Inferior parietal cortex (tissue), 1 donor: ENCODE data around the gene NBL1.

Experiments
- DNase-seq: peaks from one replicate; pipeline ENCODE4 v3.0.0-alpha.2; 2016; ENCODE audit errors: extremely low spot score

NBL1 gene

GRCh38 chr1:19670787-19671186 lies 26.7 kb downstream of the NBL1 start:
- DNase-seq, result no peak

DNA sequence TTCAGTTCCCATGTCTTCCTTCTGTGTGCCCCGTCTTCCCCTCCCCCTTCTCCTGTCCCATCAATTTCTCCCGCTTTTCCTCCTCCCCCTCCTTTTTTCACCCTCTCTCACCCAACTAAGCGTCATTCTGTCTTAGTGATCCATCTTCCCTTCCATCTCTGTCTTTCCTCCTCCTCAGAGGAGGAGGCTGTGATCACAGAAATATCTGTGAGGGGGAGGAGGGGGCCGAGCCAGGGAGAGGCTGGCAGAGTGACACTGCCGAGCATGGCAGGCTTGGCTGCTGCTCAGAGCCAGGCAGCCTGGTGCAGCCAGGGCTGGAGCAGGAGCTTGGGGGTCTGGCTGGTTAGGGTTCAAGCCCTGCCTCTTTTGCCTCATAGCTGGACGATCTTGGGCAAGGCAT lies 28.1 kb downstream of the NBL1 start:
- DNase-seq, result no peak

GRCh38 chr1:19675797-19676196 lies 31.7 kb downstream of the NBL1 start:
- no peak for DNase-seq

- no peak for DNase-seq
These were observed 32.4 kb downstream of the NBL1 start for GRCh38 chr1:19676438-19676922.

DNA sequence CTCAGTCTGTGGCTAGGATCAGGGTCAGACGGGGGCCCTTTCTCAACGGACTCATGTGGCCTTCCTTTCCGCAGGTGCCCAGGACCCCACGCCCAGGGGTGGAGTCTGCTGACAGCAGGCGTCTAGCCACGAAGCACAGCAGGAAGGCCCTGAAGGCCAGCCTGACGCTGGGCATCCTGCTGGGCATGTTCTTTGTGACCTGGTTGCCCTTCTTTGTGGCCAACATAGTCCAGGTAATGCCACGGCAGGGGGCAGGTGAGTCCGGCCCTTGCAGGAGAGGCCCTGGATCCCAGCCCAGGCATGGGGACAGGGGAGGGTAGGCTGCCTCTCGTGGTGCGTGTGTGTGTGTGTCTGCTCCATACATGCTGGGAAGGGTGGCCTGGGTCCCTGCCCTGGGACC lies 34.4 kb downstream of the NBL1 start:
- DNase-seq, result no peak

DNA sequence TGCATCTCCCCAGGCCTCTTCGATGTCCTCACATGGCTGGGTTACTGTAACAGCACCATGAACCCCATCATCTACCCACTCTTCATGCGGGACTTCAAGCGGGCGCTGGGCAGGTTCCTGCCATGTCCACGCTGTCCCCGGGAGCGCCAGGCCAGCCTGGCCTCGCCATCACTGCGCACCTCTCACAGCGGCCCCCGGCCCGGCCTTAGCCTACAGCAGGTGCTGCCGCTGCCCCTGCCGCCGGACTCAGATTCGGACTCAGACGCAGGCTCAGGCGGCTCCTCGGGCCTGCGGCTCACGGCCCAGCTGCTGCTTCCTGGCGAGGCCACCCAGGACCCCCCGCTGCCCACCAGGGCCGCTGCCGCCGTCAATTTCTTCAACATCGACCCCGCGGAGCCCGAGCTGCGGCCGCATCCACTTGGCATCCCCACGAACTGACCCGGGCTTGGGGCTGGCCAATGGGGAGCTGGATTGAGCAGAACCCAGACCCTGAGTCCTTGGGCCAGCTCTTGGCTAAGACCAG lies 34.9 kb downstream of the NBL1 start:
- DNase-seq, result no peak

DNA sequence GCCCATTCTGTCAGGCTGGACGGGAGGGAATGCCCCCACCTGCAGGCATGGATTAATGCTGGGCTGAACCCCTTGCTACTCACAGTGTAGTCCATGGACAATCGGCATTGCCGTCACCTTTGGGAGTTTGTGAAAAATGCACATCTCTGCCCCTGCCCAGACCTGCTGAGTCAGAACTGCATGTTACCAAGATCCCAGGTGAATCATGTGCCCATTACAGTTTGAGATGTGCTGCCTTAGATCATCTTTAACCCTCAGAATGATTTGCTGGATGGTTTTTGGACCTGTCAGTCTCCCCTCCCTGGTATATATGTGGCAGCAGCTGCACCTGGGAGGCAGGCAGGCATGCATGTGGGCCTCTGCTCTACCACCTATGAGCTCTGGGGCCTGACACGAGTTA lies 35.6 kb downstream of the NBL1 start:
- DNase-seq, result no peak

GRCh38 chr1:19680644-19681043 lies 36.5 kb downstream of the NBL1 start:
- DNase-seq, result no peak

DNA sequence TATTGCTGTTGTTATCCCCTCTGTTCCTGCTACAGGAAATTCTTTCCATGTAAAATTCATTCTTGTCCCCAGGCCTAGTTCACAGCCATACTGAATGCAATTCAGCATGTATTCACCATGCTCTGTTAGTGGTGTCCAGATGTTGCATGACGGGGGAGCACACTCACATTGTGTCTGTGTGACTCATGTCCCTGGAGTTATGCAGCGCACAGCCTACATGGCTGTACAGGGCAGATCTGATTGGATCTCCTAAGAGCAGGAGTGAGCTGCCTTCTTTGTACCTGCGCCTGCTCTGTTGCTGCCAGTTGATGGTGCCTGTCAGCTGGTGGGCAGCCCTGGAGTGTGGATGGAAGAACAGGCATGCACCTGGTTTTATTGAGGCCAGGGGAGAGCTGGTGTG lies 38.1 kb downstream of the NBL1 start:
- DNase-seq, result no peak

DNA sequence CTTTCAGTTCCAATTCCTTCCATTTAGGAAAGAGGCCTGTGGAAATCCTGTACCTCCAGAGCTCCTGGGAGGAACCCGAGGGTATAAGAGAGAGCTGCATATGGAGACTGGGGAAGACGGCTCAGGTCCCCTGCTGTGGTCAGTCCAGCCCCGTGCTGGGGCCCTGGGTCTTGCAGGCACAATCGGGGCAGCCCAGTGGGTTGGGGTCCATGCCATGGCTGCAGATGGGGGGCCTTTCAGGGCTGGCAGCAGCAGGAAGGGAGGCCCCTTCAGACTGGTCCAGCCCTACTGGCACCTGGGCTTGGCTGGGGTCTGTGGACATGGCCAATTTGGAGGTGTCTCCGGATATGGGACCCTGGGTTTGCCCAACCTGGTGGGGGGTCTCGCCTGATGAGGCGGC lies 38.8 kb downstream of the NBL1 start:
- no peak for DNase-seq

- no peak for DNase-seq
These were observed 39.2 kb downstream of the NBL1 start for GRCh38 chr1:19683351-19683750.

GRCh38 chr1:19684677-19685076 lies 40.6 kb downstream of the NBL1 start:
- no peak for DNase-seq

GRCh38 chr1:19685994-19686393 lies 41.9 kb downstream of the NBL1 start:
- no peak for DNase-seq

- no peak for DNase-seq
These were observed 43.3 kb downstream of the NBL1 start for GRCh38 chr1:19687414-19687813.

DNA sequence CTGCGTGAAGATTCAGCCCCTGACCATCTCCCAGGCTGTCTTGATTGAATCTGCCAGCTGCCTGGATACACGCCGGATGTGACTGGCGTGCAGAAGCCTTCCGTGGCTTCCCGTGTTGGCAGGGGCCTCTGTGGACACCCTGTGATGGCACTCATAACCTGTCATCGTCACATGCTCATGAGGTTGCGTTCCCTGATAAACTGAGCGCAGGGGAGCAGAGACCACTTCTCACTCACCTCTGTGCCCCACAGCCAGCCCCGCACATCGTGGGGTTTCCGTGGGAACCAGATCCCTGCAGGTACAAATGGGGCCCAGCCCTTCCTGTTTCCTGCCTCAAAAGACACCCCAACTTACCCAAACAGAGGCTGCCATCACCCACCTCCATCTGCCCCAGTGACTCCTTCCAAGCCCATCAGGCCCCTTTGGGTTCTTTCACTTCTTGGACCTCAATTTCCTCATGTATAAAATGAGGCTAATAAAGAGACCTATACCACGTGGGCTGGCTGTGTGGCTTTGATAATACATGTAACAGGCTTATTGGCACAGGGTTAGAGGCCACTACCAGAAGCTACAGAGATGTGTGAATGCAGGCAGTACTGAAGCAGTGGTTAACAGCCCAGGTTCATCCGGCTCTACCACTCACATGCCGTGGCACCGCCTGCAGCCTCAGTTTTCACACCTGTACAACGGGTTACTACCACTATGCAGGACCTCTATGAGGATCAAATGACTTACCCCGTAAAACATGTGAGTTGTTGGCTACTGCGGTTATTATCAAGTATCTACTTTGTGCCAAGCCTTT lies 44.1 kb downstream of the NBL1 start:
- DNase-seq, result no peak

- no peak for DNase-seq
These were observed 45.1 kb downstream of the NBL1 start for GRCh38 chr1:19689085-19689757.

DNA sequence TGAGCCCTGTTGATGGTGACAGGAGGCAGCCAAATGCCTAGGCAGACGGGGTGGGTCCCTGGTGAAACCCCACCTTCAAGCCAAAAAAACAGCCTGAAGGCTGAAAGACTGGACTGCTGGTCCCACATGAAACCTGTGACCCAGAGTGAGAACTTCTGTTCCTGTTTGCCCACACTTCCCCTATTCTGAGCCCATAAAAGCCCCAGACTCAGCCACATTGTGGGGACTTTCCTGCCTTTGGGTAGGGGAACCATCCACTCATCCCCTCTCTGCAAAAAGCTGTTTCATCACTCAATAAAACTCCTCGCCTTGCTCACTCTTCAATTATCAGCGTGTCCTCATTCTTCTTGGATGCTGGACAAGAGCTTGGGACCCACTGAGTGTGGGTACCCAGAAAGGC lies 45.7 kb downstream of the NBL1 start:
- no peak for DNase-seq

DNA sequence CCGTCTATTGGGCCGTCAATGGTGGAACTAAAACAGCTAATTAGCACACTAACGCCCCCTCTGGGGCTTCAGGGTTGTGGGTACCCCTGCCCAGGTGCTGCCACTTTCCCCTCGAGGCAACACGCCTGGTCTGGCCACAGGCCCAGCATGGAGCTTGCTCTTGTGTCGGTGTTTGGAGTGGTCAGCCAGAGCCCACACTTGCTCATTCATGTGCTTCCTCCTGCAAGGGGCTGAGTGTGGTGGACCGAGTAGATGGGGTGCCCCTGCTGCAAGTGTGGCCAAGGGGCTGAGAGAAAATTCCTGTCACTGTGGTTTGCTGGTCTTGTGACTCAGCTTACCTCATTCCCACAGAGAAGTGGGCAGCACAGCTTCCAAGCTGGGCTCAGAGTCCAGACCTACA lies 46.2 kb downstream of the NBL1 start:
- DNase-seq, result no peak

- no peak for DNase-seq
These were observed 50.2 kb downstream of the NBL1 start for GRCh38 chr1:19694298-19694697.

DNA sequence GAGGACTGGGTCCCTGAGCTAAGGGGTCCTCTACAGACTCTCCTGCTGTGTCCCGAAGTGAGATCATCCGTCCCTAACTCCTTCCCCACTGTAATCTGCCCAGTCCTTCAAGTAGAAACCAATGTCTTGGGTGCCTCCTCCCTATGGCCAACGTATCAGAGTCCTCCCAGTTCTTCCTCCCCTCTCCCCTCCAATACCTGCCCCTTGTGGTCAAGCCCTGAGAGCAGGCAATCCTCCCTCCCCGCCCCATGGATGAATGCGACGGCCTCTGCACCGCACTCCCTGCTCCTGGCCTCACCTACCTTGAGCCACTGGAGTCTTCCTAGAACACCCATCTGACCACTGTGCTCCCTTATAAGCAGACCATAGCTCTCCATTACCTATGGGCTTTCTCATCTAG lies 51.7 kb downstream of the NBL1 start:
- DNase-seq, result no peak

- no peak for DNase-seq
These were observed 52.7 kb downstream of the NBL1 start for GRCh38 chr1:19696820-19697219.

DNA sequence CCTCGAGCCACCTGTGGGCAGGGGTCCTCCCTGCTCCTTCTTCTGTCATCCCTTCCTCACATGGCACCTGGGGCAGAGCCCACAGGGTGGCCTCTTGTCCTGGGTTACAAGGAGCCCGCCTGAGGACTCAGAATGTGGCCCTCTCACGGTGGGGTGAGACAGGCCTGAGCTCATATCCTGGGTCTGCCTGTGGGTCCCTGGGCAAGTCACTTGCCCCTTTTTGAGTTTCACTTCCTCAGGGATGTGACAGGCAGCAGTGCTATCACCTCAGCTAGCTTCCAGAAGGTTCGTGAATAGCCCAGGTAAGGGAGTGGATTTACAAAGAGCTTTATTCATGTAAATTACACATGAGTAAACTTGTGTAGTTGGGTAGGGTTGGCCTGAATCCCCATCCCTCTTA lies 54.1 kb downstream of the NBL1 start:
- DNase-seq, result no peak
